Panc1 (cell line): ENCODE measurements around the gene FYB2.

ENCODE experiments used
- CTCF ChIP-seq: fragments of 450-650 bp; IDR thresholded peaks from 2 replicates; pipeline ENCODE4 v1.5.1; 2017; ENCODE audit warnings: mild to moderate bottlenecking
- POLR2AphosphoS5 ChIP-seq: IDR thresholded peaks from 2 replicates; pipeline ENCODE4 v1.6.1; 2012; ENCODE audit warnings: mild to moderate bottlenecking, low read depth, low read length, moderate library complexity

GRCh38 chr1:56868761-56869160, 49.6 kb upstream of the FYB2 start:
- TF ChIP-seq CTCF: no peak
- TF ChIP-seq POLR2AphosphoS5: no peak
